Right forelimb (tissue), 1 donor: ENCODE data around the gene COL6A2.
A peak's percentile ranks its signal among the peaks of the same experiment; 100 is the strongest.
"Not testable (repeated sequence)": the region's sequence is repeated elsewhere in the genome, so short reads cannot be mapped to it uniquely, and the experiment has no call there.

Experiments
- DNase-seq: peaks from one replicate; pipeline ENCODE4 v3.0.0-alpha.2; 2018

COL6A2 gene

DNA sequence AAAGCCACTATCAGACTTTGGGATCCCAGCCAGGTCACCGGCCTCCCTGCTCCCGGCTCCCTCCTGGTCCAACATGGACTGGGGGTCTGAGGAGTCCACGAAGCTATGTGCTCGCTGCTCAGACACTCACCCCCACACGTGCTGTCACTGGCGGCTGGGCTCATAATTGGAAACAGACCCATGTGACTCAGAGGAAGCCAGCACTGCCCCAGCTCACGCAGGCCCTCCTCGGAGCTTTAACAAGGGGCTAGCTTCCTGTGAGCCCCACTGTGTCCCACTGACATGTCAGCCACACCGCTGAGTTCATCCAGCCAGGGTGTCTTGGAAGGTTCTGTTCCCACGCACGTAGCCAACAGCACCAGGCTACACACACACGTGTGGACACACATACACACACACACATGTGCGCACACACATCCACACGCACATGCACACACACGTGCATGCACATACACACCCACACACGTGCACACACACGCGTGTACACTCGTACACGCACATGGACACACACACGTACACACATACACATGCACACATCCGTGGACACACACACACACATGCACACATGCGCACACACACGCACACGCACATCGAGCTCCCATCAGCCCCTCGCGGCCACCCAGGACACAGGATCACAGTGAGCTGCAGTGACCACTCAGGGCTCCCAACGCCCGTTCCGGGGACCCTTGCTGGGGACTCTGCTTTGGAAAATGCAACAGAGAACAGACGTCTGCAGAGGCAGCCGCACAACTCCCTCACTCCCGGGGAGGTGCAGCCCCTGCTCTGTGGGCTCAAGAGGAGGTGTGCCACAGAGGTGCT is 18.4 kb upstream of the COL6A2 start:
- DNase-seq = peak; percentile 74

DNA sequence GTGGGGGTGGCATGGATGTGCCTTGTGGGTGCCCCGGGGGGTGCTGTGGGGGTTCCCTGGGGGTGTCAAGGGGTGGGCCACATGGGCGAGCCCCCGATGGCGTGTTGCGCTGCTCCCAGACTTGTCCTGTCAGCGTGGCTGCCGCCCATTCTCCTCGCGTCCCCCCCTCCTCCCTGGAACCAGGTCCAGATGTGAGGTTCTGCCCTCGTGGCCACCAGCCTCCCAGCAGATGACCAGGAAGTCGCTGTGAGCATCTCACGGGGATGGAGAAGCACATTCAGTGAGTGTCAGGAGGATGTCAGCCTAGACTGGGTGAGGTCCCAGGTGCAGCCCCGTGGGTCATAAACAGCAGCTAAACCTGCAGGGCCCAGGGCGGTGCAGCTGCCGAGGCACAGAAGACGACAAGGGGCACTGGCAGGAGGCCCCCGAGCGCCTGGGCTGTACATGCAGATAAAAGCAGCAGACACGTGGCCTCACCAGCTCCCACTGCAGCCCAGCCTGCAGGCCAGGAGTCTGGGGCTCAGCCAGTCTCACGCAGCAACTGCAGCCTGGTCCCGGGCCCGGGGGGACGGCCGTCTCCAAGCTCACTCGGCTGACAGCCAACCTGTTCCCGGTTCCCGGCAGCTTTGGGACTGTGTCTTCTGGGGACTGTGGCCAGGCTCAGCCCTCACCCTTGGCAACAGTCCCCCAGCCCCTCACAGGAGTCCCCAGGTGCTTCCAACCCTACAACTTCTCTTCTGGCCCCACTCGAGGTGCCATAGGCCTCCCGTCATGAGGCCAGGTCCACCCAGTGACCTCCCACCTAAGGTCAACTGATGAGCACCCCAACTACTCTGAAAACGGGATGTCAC is 17.5 kb upstream of the COL6A2 start:
- peak; percentile 64 for DNase-seq

DNA sequence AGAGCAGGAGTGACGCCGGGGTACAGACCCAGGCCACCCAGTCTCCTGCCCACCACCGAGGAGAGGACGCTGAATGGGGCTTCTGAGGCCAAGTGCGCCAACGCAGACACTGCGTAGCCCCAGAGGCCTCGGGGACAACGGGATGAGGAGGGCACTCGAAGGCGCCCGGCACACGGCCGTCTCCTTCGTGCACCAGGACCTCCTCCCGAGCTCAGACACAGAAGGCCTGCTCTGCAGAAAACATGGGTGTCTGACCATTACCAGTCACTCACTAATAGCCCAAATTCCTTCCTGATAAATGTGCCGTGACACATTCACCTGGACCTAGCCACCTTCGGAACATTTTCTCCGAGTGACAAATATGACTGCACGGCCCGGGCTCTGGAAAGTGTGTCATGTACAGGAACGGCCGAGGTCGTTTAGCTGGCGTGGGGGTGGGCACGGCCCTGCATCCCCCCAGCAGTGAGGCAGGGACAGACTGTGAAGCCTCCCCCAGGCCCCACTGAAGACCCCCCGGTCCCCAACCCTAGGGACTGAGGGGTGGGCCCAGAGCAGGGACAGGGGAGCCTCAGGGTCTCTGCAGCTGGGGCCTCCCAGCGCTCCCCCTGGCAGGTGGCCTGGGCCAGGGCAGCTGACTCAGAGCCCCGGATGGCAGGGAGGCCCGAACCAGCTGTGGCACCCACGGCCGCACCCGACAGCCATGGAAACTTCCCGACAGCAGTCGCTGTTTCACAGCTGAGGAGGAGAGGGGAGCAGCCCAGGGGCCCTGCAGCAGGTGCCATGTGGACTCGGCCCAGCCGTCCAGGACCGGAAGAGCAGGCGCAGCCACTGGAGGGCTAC is 16.7 kb upstream of the COL6A2 start:
- peak; percentile 72 for DNase-seq

DNA sequence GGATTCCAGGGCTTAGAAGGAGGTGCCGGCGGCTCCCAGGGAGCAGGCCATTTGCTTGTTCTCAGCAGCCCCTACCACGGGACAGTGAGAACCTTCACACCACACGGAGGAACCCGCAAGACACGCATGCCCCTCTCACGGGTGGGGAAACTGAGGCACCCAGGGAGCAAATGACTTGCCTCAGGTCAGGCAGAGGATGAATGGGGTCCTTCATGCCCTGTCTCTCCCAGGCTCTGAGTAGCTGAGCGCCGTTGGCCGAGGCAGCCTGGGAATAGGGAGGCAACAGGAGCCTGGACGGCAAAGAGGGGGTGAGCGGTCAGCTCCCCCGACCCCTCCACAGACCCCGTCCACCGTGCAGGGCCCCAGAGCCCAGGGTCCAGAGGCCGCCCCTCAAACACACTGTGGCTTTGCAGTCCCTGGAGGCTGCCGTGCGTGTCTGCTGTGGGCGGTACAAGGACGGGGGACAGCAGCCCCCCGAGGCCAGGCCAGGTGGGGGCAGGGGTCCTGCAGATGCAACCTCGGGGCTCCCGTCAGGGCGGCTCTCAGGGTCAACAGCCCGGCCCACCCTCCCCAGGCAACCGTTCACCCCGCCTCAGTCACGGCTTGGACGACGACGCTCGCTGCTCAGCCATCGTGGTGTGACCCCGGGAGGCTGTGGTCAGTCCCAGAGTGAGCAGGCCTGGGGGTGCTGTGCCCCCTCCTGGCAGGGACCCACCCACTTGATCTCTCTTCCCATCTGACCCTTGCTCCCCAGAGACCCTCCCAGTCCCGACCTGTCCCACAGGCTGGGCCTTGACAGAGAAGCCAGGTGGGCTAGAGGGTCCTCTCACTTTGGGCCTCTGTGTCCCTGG is 15.8 kb upstream of the COL6A2 start:
- no peak for DNase-seq

DNA sequence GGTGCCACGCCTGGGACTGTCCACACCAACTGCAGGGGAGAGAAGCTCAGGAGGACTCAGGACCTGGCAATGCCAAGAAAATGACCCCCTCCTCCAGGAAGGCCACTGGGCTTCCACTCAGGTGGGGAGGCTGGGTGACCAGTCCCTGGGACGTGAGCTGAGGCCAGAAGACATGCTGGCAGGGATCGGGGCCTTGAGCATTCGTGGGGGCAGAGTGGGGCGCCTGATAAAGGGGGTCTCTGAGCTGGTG is 15.3 kb upstream of the COL6A2 start:
- DNase-seq = no peak

DNA sequence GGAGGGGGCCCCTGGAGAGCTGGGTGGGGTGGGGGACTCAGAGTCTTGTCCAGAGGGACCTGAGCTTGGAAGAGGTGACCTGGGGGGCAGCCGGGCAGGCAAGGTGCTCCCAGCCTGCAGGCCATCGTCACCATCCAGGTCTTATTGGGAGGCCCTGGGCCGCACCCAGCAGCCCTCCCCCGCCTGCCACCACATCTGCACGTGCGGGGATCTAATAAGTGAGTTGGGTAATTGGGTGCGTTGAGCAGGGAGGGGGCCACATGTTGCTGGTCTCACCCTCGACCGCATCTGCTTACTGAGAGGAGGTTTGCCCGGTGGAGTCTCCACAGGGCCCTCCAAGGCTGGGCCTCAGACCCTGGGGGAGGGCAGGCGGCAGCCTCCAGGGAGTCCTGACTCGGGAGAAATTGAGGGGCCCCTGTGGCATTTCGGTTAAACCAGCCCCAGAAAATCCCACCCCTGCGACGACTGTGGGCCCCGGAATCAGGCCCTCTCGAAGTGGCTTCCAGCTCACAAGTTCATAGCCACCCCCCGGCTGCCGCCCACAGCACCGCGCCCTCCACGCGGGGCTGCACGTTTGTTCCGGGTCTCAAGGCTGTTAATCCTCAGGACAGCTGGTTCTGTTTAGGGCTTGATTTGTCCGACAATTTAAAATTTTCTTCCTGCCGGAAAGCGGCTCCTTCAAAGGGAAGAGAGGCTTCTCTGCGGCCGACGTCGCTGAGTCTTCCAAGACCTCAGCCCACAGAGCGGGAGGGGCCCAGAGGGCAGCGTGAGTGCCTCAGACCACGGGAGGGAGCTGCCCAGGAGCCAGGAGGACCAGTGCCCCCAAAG is 14.7 kb upstream of the COL6A2 start:
- DNase-seq = peak; percentile 73

DNA sequence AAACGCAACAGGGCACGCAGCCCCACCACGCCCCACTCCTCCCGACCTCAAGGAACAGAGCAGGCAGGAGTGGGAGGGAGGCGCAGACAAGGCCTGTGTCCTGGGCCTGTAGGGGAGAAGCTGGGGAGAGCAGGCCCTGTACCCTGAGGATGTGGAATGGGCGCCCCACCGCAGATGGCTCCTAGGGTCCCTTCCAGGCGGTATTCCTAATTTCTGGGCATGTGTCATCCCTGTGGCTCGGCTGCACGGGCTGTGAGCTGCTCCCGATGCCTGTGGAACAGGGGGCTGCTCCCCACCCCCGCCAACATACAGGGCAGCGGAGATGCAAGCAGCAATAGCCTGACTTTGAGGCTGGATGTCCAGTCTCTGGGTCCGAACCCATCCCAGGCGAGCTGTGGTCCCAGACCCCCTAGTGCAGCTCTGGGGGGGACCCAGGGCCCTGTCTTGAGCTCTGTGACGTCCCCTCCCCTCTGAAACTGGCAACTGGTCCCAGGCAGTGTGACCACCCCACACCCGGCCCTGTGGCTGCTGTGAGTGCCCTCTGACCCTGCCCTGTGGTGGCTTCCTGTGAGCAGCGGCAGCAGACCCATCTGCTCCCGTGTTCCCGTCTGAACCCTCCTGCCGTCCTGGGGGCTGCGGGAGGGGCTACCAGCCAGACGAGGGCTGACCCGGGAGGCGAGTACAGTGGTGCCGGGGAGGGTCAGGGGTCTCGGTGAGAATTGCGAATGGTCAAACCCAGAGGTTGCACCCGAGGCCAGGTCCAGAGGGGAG is 13.9 kb upstream of the COL6A2 start:
- DNase-seq = no peak

DNA sequence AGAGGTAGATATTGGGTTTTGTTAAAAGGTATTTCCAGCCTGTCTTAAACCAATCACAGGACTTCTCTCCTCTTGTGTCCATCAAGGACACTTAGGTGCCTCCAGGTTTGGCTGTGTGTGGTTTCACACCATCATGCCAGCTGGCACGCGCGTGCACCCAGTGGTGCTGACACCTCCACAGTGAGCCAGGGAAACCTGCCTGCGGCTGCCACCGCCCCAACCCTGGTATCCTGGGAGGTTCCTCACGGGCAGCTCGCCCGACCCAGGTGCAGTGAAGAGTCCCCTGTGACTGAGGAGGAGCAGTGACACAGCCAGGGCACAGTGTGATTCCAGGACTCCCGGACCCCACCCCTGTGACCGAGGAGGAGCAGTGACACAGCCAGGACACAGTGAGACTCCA is 13.2 kb upstream of the COL6A2 start:
- no peak for DNase-seq

DNA sequence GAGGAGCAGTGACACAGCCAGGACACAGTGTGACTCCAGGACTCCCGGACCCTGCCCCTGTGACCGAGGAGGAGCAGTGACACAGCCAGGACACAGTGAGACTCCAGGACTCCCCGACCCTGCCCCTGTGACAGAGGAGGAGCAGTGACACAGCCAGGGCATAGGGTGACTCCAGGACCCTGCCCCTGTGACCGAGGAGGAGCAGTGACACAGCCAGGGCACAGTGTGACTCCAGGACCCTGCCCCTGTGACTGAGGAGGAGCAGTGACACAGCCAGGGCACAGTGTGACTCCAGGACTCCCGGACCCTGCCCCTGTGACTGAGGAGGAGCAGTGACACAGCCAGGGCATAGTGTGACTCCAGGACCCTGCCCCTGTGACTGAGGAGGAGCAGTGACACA is 12.7 kb upstream of the COL6A2 start:
- not testable (repeated sequence) for DNase-seq

DNA sequence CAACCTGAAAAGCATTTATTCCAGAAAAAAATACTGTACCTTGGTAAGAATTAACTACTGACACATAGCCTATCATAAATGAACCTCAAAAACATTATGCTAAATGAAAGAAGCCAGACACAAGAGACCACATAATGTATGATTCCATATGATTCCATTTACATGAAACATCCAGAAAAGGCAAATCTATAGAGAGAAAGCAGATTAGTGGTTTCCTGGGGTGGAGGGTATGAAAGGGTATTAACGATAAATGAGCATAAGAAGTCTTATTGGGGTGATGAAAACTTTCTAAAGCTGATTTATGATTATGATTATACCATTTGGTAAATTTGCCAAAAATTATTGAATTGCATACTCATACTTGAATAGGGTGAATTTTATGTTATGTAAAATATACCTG is 10.3 kb upstream of the COL6A2 start:
- DNase-seq = no peak

DNA sequence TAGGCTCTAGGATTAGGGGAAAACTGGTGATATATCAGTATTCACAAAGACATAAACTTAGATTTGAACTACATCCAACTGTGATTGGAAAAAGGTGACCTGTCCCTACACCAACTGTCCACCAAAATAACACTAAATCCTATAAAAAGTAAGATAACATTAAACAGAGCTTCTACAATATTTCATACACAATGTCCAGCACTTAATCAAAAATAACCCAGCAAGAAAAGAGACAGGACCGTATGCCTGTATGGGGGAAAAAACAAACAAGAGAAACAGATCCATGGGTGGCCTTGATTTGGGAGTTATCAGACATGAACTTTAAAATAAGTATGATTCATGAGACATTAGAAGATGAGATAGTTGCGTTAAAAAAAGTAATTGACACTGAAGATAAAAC is 9.7 kb upstream of the COL6A2 start:
- DNase-seq = no peak

DNA sequence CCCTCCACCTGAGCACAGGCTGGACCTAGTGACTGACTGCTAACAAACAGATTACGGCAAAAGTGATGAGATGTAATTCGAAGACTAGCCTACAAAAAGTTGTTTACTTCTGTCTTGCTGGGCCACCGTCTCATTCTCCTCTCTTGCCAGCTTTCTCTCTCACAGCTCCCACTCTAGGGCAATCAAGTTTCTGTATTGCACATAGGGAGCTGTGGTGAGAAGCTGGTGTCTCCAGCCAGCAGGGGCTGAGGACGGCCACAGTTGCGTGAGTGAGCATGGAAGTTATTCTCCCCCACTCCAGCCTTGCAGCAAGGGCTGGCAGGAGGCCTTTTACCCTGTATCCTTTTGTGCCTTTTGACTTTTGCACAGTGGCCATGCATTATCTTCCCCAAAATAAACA is 8.6 kb upstream of the COL6A2 start:
- DNase-seq = no peak

DNA sequence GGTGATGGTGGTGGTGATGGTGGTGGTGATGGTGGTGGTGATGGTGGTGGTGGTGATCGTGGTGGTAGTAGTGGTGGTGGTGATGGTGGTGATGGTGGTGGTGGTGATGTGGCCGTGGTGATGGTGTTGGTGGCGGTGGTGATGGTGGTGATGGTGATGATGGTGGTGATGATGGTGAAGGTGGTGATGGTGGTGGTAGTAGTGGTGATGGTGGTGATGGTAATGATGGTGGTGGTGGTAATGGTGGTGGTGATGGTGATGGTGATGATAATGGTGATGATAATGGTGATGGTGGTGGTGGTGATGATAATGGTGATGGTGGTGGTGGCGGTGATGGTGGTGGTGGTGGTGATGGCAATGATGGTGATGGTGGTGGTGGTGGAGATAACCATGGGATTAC is 6.8 kb upstream of the COL6A2 start:
- DNase-seq = no peak

DNA sequence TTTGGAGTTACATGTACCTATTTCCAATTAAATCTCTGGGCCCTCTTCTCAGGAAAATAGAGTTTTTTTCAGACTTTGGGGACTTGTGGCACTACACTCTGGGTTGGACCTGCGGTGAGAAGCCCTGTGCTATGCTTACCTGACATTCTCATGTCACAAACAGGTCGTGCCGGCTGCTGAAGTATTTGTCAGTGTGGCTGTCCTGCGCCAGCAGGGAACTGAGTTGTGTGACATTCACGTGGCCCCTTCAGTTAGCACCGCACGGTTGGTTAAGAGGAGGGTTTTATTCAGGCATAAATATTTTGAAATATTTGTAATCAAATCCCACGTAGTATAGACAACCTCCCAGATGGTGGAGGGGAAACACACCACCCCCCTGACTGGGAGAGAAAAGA is 6.3 kb upstream of the COL6A2 start:
- DNase-seq = no peak

DNA sequence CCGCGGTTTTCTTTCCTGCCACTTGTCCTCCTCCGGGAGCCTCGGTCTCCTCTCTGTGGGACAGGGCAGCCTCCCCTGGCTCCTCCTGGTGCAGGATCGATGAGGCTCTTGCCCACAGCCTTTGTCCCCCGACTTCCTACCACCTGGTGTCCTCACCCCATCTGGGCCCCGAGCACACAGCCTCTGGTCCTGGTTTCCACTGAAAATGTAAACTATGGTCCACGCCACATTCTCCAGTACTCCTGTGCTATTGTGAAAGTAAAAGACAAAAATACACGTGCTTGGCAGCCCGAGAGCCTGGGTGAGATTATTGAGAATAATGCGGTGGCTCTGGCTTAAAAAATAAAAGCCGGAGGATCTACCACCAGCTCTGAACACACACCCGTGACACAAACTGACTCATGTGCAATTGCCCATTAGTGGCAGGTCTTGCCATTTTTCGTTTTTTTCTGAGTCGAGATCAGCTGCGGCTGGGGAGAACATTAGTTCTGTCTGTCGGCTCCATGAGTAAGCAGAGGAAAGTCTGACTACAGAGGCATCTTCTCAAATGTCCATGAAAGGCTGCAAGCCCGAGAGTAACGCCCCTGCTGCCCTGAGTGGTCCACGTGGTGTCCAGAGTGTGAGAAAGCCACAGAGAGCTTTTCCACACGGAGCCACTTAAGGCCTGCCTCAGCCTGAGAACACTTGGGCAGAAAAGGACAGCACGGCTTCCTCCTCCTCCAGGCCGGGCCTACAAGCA is 5.7 kb upstream of the COL6A2 start:
- peak; percentile 76 for DNase-seq

DNA sequence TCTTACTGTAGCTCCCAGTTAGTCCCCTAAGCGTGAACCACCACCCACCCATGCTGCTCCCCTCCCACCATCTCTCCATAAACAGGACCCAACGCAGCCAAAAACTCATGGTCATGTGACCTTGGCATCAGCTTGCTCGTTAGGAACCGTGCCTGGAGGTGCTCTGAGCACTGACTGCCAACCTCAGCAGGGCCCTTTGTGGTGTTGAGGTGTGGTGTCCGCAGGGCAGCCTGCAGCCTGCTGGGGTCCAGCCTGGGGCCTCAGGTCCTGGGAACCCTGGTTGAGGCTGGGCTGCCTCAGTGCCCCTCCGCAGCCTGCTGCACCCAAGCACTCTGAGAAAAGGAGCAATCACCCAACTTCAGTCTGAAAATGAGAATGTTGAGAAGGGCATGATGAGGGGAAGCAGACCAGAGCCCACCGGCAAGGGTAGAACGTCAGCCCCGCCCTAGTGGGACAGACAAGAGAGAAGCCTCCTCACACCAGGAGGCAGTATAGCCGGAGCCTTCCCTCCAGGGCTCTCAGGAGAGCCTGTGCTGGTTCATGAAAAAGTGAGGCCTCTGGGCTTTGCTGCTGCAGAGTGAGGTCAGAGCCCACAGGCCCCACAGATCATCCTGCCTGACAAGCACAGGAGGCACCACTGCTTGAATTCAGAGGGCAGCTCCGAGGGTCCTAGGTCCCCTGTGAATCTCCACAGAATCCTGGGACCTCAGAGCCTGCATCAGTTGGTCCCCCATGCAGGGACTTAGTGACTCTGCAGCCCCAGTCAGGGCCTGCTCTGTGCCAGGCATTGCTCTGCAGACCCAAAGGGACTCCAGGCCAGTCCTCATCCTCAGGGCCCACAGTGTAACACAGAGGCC is 4.9 kb upstream of the COL6A2 start:
- no peak for DNase-seq

DNA sequence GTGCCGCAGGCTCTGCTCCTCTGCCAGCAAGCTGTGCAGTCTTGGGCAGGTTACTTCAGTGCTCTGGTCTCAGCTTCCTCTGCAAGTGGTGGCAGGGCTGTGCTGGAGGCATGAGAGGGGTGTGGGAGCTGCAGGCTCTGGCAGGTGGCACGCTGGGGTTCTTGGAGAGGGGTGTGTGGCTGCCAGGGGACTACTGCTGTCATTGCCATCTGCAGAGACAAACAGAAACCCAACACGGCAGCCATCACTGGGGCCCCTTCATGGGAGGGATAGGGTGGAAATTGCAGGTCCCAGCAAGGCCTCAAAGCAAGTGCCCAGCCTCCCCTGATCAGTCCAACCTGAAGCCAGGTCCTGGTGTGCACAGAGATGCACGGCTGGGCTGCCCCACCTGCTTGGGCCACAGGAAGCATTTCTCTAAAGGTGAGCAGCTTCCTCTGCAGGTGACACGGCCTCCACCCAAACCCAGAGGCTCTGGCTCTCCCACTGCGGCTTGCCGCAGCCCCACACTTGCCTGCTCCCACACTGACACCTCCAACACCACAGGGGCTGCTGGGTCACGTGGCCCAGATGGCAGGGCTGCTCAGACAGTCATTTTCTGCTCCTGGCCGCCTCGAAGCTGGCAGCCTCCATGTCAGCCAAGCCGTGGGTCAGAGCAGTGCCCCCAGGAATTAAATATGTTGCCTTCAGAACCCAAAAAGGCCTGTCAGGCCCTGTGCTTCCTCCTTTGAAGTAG is 4.1 kb upstream of the COL6A2 start:
- no peak for DNase-seq

DNA sequence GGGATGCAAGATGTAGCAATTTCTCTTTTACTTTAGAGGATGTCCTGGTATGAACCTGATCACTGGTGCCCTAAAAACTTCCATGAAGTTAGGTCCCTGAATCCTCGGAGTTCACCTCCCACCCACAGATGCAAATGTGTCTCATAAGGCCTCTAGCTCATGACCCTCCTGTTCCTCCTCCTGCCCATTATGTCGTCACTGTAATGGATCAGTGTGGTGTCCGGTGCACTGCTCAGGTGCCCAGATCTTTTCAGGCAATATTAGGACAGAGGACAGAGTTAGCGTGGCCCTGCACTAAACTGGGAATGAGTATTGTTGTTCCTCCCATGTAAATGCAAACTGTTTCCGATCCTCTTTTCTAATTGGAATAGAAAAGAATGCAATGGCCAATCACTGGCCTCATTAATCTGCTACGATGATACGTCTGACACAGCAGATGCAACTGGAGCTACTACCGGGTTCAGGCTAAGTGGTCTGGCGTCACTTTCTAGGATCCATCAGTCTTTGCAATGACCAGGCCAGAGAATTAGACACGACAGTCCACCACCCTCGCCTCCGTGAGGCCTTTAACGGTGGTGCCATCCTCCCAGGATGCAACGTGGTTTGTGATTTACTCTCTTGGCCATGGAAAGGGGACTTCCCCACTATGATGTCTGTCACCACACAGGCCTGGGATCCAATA is 3.4 kb upstream of the COL6A2 start:
- DNase-seq = no peak
